SJSA1 (cell line): ENCODE measurements around the gene EPHA2. TPM values are rescaled to one million over a fixed set of nuclear protein-coding genes. Genes with fewer than 3 reads are reported as not detected.
A peak's percentile ranks its signal among the peaks of the same experiment; 100 is the strongest.

ENCODE experiments used
- DNase-seq, 2 experiments: peaks; one replicate each; pipeline ENCODE4 v3.0.0-alpha.2; 2015 to 2020; ENCODE audit warnings: low spot score in 2 of 2, low read depth in 1 of 2
- H3K27ac ChIP-seq: fragments of 250-450 bp; sonication (Bioruptor Pico); 2 replicates; pipeline ENCODE4 v1.5.1; 2020; ENCODE audit warnings: mild to moderate bottlenecking, moderate library complexity
- H3K27me3 ChIP-seq: fragments of 250-450 bp; sonication (Bioruptor Pico); replicated peaks from 2 replicates; pipeline ENCODE4 v1.5.1; 2020; ENCODE audit warnings: mild to moderate bottlenecking, moderate library complexity
- H3K36me3 ChIP-seq: fragments of 250-450 bp; sonication (Bioruptor Pico); 2 replicates; pipeline ENCODE4 v1.5.1; 2020; ENCODE audit warnings: mild to moderate bottlenecking
- H3K4me1 ChIP-seq: fragments of 250-450 bp; sonication (Bioruptor Pico); replicated peaks from 2 replicates; pipeline ENCODE4 v1.6.1; 2021; ENCODE audit warnings: mild to moderate bottlenecking
- H3K4me3 ChIP-seq: fragments of 250-450 bp; sonication (Bioruptor Pico); 2 replicates; pipeline ENCODE4 v1.5.1; 2020; ENCODE audit warnings: mild to moderate bottlenecking
- H3K9me3 ChIP-seq: fragments of 250-450 bp; sonication (Bioruptor Pico); replicated peaks from 2 replicates; pipeline ENCODE4 v1.5.1; 2020; ENCODE audit warnings: mild to moderate bottlenecking
- total RNA-seq: library from RNA; depleted of rRNA; stranded (reverse); fragments of >200 nt; shearing (Covaris generic); gene quantifications from 2 replicates; pipeline ENCODE4 v1.2.3, GENCODE V29; 2014

EPHA2 gene
- total RNA-seq, 1 experiment from 2014 or later = 51.0 TPM

- Histone ChIP-seq H3K4me1 (no peaks in the 10 kb centered on the region), H3K36me3 (no peaks in the 10 kb centered on the region), H3K9me3 (0 out of 2 replicates have a peak, but pooled peaks cover 4% of the 10 kb centered on the region), H3K27ac (no peak overlapping the region), H3K27me3 (no peaks in the 10 kb centered on the region), H3K4me3 (no peak overlapping the region)
- no peak for DNase-seq
Observed at GRCh38 chr1:16094453-16095158, 61.3 kb downstream of the EPHA2 start.

- Histone ChIP-seq H3K4me1 (peaks cover 8% of the 10 kb centered on the region; the same call in 1 of the 2 replicates), H3K4me3 (no peak overlapping the region), H3K27me3 (no peaks in the 10 kb centered on the region), H3K36me3 (no peaks in the 10 kb centered on the region), H3K27ac (no peak overlapping the region), H3K9me3 (no peaks in the 10 kb centered on the region)
- DNase-seq = no peak
Observed at GRCh38 chr1:16093611-16094010, 62.3 kb downstream of the EPHA2 start.

GRCh38 chr1:16092923-16093511 lies 62.9 kb downstream of the EPHA2 start:
- Histone ChIP-seq H3K9me3 (no peaks in the 10 kb centered on the region), H3K4me3 (no peak overlapping the region), H3K27ac (no peak overlapping the region), H3K27me3 (no peaks in the 10 kb centered on the region), H3K4me1 (peaks cover 12% of the 10 kb centered on the region; the same call in 1 of the 2 replicates), H3K36me3 (no peaks in the 10 kb centered on the region)
- DNase-seq = no peak

GRCh38 chr1:16092097-16092922 lies 63.6 kb downstream of the EPHA2 start:
- H3K27me3 ChIP-seq = no peaks in the 10 kb centered on the region
- no peak for DNase-seq
- no peak overlapping the region for H3K27ac ChIP-seq
- no peak overlapping the region for H3K4me3 ChIP-seq
- H3K4me1 ChIP-seq = peaks cover 12% of the 10 kb centered on the region; the same call in 1 of the 2 replicates
- no peaks in the 10 kb centered on the region for H3K36me3 ChIP-seq
- H3K9me3 ChIP-seq = no peaks in the 10 kb centered on the region

- Histone ChIP-seq H3K36me3 (no peaks in the 10 kb centered on the region), H3K4me3 (no peak overlapping the region), H3K9me3 (no peaks in the 10 kb centered on the region), H3K4me1 (peaks cover 12% of the 10 kb centered on the region; the same call in 1 of the 2 replicates), H3K27me3 (no peaks in the 10 kb centered on the region), H3K27ac (no peak overlapping the region)
- DNase-seq = no peak
Observed at GRCh38 chr1:16091296-16091695, 64.6 kb downstream of the EPHA2 start.

- no peak overlapping the region for H3K27ac ChIP-seq
- no peaks in the 10 kb centered on the region for H3K27me3 ChIP-seq
- no peak for DNase-seq
- H3K9me3 ChIP-seq = no peaks in the 10 kb centered on the region
- no peaks in the 10 kb centered on the region for H3K36me3 ChIP-seq
- H3K4me1 ChIP-seq = peaks cover 12% of the 10 kb centered on the region; the same call in 1 of the 2 replicates
- no peak overlapping the region for H3K4me3 ChIP-seq
Observed at GRCh38 chr1:16090076-16090826, 65.6 kb downstream of the EPHA2 start.

- Histone ChIP-seq H3K4me3 (no peak overlapping the region), H3K9me3 (no peaks in the 10 kb centered on the region), H3K36me3 (no peaks in the 10 kb centered on the region), H3K27ac (no peak overlapping the region), H3K27me3 (no peaks in the 10 kb centered on the region), H3K4me1 (peaks cover 12% of the 10 kb centered on the region; the same call in 1 of the 2 replicates)
- DNase-seq = peak; percentile 24 to 61
Observed at GRCh38 chr1:16088996-16089395, 66.9 kb downstream of the EPHA2 start.

- H3K4me1 ChIP-seq = peaks cover 12% of the 10 kb centered on the region; the same call in 1 of the 2 replicates
- no peak overlapping the region for H3K27ac ChIP-seq
- no peaks in the 10 kb centered on the region for H3K9me3 ChIP-seq
- no peak overlapping the region for H3K4me3 ChIP-seq
- no peaks in the 10 kb centered on the region for H3K27me3 ChIP-seq
- H3K36me3 ChIP-seq = no peaks in the 10 kb centered on the region
- no peak for DNase-seq
Observed at GRCh38 chr1:16088351-16088911, 67.4 kb downstream of the EPHA2 start.

- H3K9me3 ChIP-seq = no peaks in the 10 kb centered on the region
- H3K27ac ChIP-seq = no peak overlapping the region
Observed at GRCh38 chr1:16087733-16088132, 68.1 kb downstream of the EPHA2 start.

GRCh38 chr1:16085522-16085921 lies 70.3 kb downstream of the EPHA2 start:
- Histone ChIP-seq H3K27ac (no peak overlapping the region), H3K36me3 (no peaks in the 10 kb centered on the region), H3K27me3 (no peaks in the 10 kb centered on the region), H3K4me3 (no peak overlapping the region), H3K9me3 (no peaks in the 10 kb centered on the region), H3K4me1 (peaks cover 12% of the 10 kb centered on the region; the same call in 1 of the 2 replicates)
- DNase-seq = no peak

More at GRCh38 chr1:16087733-16088132, 68.1 kb downstream of the EPHA2 start:
- Histone ChIP-seq H3K4me1 (peaks cover 12% of the 10 kb centered on the region; the same call in 1 of the 2 replicates), H3K36me3 (no peaks in the 10 kb centered on the region), H3K4me3 (no peak overlapping the region), H3K27me3 (no peaks in the 10 kb centered on the region)
- DNase-seq = no peak

- DNase-seq = no peak
- Histone ChIP-seq H3K4me3 (no peak overlapping the region), H3K9me3 (no peaks in the 10 kb centered on the region), H3K4me1 (peaks cover 9% of the 10 kb centered on the region), H3K27me3 (no peaks in the 10 kb centered on the region), H3K27ac (no peak overlapping the region), H3K36me3 (no peaks in the 10 kb centered on the region)
Observed at GRCh38 chr1:16083486-16083885, 72.4 kb downstream of the EPHA2 start.

GRCh38 chr1:16082283-16083038 lies 73.4 kb downstream of the EPHA2 start:
- H3K36me3 ChIP-seq = no peaks in the 10 kb centered on the region
- H3K9me3 ChIP-seq = no peaks in the 10 kb centered on the region
- peak; percentile 54 to 81 for DNase-seq
- H3K4me1 ChIP-seq = peaks cover 6% of the 10 kb centered on the region
- no peak overlapping the region for H3K4me3 ChIP-seq
- H3K27ac ChIP-seq = no peak overlapping the region
- no peaks in the 10 kb centered on the region for H3K27me3 ChIP-seq
